GM13976 (cell line): ENCODE data around the gene ERC2.

Source experiments
- DNase-seq: peaks from one replicate; pipeline ENCODE4 v3.0.0; 2012; ENCODE audit warnings: low spot score
- in situ Hi-C: fragments of 300-500 bp; cut with MboI; formaldehyde crosslinking; loops from one replicate; pipeline ENCODE4 v1.12.0; 2022; ENCODE audit warnings: low sequenced_read_pairs, mixed read lengths, inconsistent platforms; ENCODE audit not compliant: unreplicated experiment
- TF ChIP-seq, protein P1 (sequence below): IDR thresholded peaks from 2 replicates; pipeline ENCODE4 v1.5.1; 2012; ENCODE audit warnings: borderline replicate concordance, mild to moderate bottlenecking; ENCODE audit not compliant: insufficient read depth; ENCODE audit errors: extremely low read depth, missing control alignments, control extremely low read depth

ERC2 gene

DNA sequence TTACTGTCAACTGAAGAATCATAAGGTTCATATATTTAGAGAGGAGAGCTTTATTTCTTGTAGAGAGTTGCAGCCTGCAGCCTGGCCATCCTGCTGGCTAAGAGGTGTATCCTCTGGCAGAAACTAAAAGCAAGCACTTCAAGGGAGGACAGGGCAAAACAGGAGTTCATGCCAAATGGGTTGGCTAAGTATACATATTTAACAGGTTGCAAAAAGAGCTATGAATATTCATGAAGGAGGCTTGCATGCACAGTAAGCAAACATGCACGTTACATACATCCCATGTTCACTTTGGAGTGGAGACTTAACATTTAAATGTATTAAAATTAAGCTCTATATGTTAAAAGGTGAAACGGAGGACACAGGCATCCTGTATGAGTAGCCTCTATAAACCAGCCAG, 354.4 kb downstream of the ERC2 start:
- DNase-seq, result no peak
- in situ Hi-C loops, result no loop called here
- TF ChIP-seq, protein P1, sequence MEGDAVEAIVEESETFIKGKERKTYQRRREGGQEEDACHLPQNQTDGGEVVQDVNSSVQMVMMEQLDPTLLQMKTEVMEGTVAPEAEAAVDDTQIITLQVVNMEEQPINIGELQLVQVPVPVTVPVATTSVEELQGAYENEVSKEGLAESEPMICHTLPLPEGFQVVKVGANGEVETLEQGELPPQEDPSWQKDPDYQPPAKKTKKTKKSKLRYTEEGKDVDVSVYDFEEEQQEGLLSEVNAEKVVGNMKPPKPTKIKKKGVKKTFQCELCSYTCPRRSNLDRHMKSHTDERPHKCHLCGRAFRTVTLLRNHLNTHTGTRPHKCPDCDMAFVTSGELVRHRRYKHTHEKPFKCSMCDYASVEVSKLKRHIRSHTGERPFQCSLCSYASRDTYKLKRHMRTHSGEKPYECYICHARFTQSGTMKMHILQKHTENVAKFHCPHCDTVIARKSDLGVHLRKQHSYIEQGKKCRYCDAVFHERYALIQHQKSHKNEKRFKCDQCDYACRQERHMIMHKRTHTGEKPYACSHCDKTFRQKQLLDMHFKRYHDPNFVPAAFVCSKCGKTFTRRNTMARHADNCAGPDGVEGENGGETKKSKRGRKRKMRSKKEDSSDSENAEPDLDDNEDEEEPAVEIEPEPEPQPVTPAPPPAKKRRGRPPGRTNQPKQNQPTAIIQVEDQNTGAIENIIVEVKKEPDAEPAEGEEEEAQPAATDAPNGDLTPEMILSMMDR, result no peak

GRCh38 chr3:56113231-56113630, 355.0 kb downstream of the ERC2 start:
- in situ Hi-C loops, result no loop called here
- DNase-seq, result no peak
- TF ChIP-seq, protein P1, result no peak

GRCh38 chr3:56111606-56112304, 356.5 kb downstream of the ERC2 start:
- DNase-seq, result no peak
- TF ChIP-seq, protein P1, result no peak
- in situ Hi-C loops, result no loop called here

- no peak for DNase-seq
- TF ChIP-seq, protein P1, result no peak
- in situ Hi-C loops, result no loop called here
These were observed 357.4 kb downstream of the ERC2 start for GRCh38 chr3:56110886-56111285.

GRCh38 chr3:56107157-56107556, 361.1 kb downstream of the ERC2 start:
- TF ChIP-seq, protein P1, result no peak

DNA sequence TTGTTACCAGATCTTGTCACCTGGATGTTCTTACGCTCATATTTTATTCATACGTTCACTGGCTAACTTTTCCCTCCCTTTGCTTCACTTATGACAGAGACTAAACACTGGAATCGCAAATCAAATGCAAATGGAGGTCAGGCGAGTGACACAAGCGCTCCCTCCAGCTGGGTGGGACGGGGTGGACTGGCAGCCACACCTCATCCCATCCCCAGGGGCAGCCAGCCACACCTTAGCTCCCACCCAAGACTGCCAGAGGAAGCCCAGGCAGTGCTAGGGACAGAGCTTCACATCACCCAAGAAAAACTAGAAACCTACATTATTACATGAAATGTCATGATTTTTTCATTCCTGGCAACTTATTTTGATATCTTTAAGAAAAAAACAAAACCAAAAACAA, 366.2 kb downstream of the ERC2 start:
- in situ Hi-C loops, result no loop called here
- no peak for DNase-seq
- TF ChIP-seq, protein P1, result no peak

More at GRCh38 chr3:56107157-56107556, 361.1 kb downstream of the ERC2 start:
- in situ Hi-C loops, result no loop called here
- DNase-seq, result no peak
